WTC11 (cell line): Measurements from ENCODE around the gene FBXL7.

Experiments used
- CBFB ChIP-seq: sonication (generic); formaldehyde crosslinking; IDR thresholded peaks from 2 replicates; pipeline ENCODE4 v1.8.1; 2022; ENCODE audit warnings: mild to moderate bottlenecking, low read depth, missing genetic modification reagents
- NFE2L1 ChIP-seq: sonication (generic); formaldehyde crosslinking; IDR thresholded peaks from 2 replicates; pipeline ENCODE4 v1.8.1; 2023; ENCODE audit warnings: missing genetic modification reagents
- TF ChIP-seq, protein P1 (sequence below): sonication (generic); formaldehyde crosslinking; IDR thresholded peaks from 2 replicates; pipeline ENCODE4 v1.8.1; 2023; ENCODE audit warnings: mild to moderate bottlenecking, missing genetic modification reagents, moderate library complexity

DNA sequence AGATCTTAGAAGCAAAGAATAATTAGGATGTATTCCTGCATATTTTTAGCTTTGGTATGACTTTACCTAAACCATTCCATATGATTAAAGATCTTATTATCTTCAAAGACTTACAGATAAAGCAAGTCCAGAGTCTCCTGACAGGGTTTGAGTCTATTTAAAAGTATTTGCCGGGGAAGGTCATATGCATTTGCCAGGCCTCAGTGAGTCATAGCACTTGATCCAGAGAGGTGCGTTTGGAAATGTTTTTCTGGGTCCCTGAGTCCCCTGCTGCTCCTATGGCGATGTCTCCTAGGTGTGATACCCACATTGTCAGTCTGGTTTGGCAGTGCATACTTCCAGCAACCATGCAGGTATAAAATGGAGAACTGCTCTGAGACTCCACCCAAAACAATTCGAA lies 217.0 kb downstream of the FBXL7 start:
- TF ChIP-seq, protein P1, sequence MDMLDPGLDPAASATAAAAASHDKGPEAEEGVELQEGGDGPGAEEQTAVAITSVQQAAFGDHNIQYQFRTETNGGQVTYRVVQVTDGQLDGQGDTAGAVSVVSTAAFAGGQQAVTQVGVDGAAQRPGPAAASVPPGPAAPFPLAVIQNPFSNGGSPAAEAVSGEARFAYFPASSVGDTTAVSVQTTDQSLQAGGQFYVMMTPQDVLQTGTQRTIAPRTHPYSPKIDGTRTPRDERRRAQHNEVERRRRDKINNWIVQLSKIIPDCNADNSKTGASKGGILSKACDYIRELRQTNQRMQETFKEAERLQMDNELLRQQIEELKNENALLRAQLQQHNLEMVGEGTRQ (CRISPR knock-in tag): no peak
- no peak for TF ChIP-seq NFE2L1
- no peak for TF ChIP-seq CBFB (CRISPR knock-in tag)
